ENCODE measurements around the gene SLC1A2. TPM values are rescaled to one million over a fixed set of nuclear protein-coding genes. Genes with fewer than 3 reads are reported as not detected.

The SLC1A2 gene
- total and polyA plus RNA-seq, 11 donors: 0.80 to 23.5 (median 5.2) TPM

- Histone ChIP-seq H3K27ac (no peak overlapping the region), H3K9me3 (no peaks in the 10 kb centered on the region), H3K36me3 (no peaks in the 10 kb centered on the region), H3K4me1 (peaks cover 0 to 5% (median 0%) of the 10 kb centered on the region in 12 donors), H3K27me3 (no peaks in the 10 kb centered on the region), H3K4me3 (no peak overlapping the region)
- ATAC-seq: no peak
- intact Hi-C loops (cut with DNase I): no loop called here
- no peak for TF ChIP-seq POLR2A (IDR thresholded peaks at IDR 0.05)
- TF ChIP-seq, protein P1, sequence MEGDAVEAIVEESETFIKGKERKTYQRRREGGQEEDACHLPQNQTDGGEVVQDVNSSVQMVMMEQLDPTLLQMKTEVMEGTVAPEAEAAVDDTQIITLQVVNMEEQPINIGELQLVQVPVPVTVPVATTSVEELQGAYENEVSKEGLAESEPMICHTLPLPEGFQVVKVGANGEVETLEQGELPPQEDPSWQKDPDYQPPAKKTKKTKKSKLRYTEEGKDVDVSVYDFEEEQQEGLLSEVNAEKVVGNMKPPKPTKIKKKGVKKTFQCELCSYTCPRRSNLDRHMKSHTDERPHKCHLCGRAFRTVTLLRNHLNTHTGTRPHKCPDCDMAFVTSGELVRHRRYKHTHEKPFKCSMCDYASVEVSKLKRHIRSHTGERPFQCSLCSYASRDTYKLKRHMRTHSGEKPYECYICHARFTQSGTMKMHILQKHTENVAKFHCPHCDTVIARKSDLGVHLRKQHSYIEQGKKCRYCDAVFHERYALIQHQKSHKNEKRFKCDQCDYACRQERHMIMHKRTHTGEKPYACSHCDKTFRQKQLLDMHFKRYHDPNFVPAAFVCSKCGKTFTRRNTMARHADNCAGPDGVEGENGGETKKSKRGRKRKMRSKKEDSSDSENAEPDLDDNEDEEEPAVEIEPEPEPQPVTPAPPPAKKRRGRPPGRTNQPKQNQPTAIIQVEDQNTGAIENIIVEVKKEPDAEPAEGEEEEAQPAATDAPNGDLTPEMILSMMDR (IDR thresholded peaks at IDR 0.05): no peak
- no peak for DNase-seq
- 67 to 88% (median 80%) methylated on average over 3 of the region's 3 CpGs for WGBS, 4 donors
These were observed 153.5 kb downstream of the SLC1A2 start for GRCh38 chr11:35265755-35266454.

DNA sequence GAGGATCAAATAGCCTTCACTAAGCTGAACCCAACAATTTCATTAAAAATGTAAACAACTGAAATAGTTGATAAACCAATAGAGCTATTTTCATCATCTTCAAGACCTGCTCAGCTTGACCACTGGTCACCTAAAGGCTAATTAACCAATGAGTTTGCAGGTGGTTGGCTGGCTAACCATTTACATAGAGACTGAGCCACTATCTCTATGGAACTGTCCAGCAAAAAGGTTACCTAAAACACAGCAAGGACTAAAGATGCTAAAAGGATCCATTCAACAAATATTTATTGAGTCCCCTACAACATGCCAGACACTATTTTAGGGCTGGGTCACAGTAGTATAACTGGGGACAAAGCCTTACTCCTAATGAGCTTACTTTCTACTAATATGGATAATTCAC is 156.6 kb downstream of the SLC1A2 start:
- no peak for ATAC-seq
- intact Hi-C loops (cut with DNase I): no loop called here
- peaks cover 0 to 5% (median 0%) of the 10 kb centered on the region in 12 donors for H3K4me1 ChIP-seq

GRCh38 chr11:35262056-35262455 is 157.3 kb downstream of the SLC1A2 start:
- intact Hi-C loops (cut with DNase I): no loop called here
- TF ChIP-seq, protein P1 (IDR thresholded peaks at IDR 0.05): no peak
- TF ChIP-seq POLR2A (IDR thresholded peaks at IDR 0.05): no peak
- no peak for ATAC-seq
- Histone ChIP-seq H3K27me3 (no peaks in the 10 kb centered on the region), H3K9me3 (no peaks in the 10 kb centered on the region), H3K4me1 (peaks cover 0 to 10% (median 0%) of the 10 kb centered on the region in 12 donors), H3K4me3 (no peak overlapping the region), H3K36me3 (no peaks in the 10 kb centered on the region), H3K27ac (no peak overlapping the region)
- WGBS, 4 donors: 90 to 95% (median 91%) methylated on average over 3 of the region's 3 CpGs
- no peak for DNase-seq

More for the DNA sequence above, 156.6 kb downstream of the SLC1A2 start:
- H3K9me3 ChIP-seq: no peaks in the 10 kb centered on the region
- H3K27ac ChIP-seq: no peak overlapping the region
- no peak overlapping the region for H3K4me3 ChIP-seq
- DNase-seq: no peak
- H3K27me3 ChIP-seq: no peaks in the 10 kb centered on the region
- no peaks in the 10 kb centered on the region for H3K36me3 ChIP-seq
- TF ChIP-seq, protein P1 (IDR thresholded peaks at IDR 0.05): no peak
- TF ChIP-seq POLR2A (IDR thresholded peaks at IDR 0.05): no peak

DNA sequence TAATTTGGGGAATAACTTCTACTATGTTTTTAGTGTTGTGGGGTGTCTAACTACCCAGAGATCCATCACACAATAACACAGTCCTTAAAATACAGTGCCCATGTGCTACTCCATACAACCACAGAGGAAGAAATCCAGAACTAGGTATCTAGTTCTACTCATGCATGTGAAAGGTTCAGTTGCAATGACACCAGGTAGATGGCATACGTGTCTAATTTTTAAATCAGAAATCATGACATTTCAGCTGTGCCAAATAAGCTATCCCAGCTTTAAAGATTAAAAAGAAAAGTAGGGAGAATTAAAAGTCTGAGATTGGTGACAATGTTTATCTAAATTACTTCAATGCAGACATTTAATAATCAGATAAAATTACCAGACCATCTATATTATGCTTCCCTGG is 158.2 kb downstream of the SLC1A2 start:
- WGBS, 4 donors: 83 to 94% (median 89%) methylated on average over 1 of the region's 1 CpG
- TF ChIP-seq, protein P1 (IDR thresholded peaks at IDR 0.05): no peak
- no peak for TF ChIP-seq POLR2A (IDR thresholded peaks at IDR 0.05)
- intact Hi-C loops (cut with DNase I): no loop called here

More for the DNA sequence above, 158.2 kb downstream of the SLC1A2 start:
- Histone ChIP-seq H3K36me3 (no peaks in the 10 kb centered on the region), H3K4me3 (no peak overlapping the region), H3K9me3 (no peaks in the 10 kb centered on the region), H3K4me1 (peaks cover 0 to 18% (median 3%) of the 10 kb centered on the region in 12 donors), H3K27me3 (no peaks in the 10 kb centered on the region), H3K27ac (no peak overlapping the region)
- DNase-seq (no peak), ATAC-seq (no peak)

Measured in heart left ventricle (tissue), 16 donors.